Vagina (tissue), 2 donors: ENCODE results near the gene RUNX2.

ENCODE experiments used
- POLR2A ChIP-seq, 2 donors: fragments of 450-650 bp; IDR thresholded peaks; one replicate each; pipeline ENCODE4 v1.6.1; 2017; ENCODE audit warnings: antibody characterized with exemption in 2 of 2, mild to moderate bottlenecking in 2 of 2, moderate library complexity in 2 of 2
- TF ChIP-seq, protein P1 (sequence below), 3 experiments: fragments of 450-650 bp in 2 of 3; fragments of 200-600 bp in 1 of 3; sonication (generic) in 1 of 3; IDR thresholded peaks; one replicate each; pipeline ENCODE4 v1.5.1; 2017 to 2019; ENCODE audit warnings: antibody characterized with exemption in 3 of 3, mild to moderate bottlenecking in 2 of 3, moderate library complexity in 2 of 3

GRCh38 chr6:45369870-45370269 lies 41.7 kb downstream of the RUNX2 start:
- TF ChIP-seq, protein P1, sequence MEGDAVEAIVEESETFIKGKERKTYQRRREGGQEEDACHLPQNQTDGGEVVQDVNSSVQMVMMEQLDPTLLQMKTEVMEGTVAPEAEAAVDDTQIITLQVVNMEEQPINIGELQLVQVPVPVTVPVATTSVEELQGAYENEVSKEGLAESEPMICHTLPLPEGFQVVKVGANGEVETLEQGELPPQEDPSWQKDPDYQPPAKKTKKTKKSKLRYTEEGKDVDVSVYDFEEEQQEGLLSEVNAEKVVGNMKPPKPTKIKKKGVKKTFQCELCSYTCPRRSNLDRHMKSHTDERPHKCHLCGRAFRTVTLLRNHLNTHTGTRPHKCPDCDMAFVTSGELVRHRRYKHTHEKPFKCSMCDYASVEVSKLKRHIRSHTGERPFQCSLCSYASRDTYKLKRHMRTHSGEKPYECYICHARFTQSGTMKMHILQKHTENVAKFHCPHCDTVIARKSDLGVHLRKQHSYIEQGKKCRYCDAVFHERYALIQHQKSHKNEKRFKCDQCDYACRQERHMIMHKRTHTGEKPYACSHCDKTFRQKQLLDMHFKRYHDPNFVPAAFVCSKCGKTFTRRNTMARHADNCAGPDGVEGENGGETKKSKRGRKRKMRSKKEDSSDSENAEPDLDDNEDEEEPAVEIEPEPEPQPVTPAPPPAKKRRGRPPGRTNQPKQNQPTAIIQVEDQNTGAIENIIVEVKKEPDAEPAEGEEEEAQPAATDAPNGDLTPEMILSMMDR (IDR thresholded peaks at IDR 0.05), result no peak
- TF ChIP-seq POLR2A (IDR thresholded peaks at IDR 0.05), result no peak
